Measurements from ENCODE around the gene S100A2.

DNA sequence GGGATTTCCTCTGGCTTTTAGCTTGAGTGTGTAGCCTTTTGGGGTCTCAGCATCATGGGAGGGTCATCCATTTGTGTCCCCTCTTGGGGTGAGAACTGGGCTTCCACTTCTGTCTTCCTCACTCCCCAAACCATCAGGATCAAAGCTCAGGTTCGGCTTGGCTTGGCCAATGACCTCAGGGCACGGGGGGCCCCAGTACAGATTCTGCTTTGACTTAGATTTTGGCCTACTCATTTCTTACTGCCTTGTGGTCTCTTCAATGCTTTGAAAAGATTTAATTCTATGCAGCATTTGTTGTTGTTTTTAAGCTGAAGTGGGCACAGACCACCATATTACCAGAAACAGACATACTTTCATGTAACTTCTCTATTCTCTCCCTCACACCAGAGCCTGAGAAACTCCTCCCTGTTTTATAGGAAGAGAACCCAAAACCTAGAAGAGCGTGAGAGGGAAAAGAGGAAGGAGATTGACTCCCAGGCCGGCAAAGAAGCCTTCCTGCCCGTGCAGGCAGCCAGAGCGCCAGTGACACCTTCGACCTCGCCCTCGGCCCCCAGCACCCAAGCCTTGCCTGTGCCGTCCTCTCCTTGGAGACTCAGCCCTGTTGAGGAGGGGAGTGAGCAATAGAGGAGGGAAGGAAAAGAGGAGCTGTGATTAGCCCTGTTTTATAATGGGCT, 14.7 kb downstream of the S100A2 start:
- TF ChIP-seq, protein P1, sequence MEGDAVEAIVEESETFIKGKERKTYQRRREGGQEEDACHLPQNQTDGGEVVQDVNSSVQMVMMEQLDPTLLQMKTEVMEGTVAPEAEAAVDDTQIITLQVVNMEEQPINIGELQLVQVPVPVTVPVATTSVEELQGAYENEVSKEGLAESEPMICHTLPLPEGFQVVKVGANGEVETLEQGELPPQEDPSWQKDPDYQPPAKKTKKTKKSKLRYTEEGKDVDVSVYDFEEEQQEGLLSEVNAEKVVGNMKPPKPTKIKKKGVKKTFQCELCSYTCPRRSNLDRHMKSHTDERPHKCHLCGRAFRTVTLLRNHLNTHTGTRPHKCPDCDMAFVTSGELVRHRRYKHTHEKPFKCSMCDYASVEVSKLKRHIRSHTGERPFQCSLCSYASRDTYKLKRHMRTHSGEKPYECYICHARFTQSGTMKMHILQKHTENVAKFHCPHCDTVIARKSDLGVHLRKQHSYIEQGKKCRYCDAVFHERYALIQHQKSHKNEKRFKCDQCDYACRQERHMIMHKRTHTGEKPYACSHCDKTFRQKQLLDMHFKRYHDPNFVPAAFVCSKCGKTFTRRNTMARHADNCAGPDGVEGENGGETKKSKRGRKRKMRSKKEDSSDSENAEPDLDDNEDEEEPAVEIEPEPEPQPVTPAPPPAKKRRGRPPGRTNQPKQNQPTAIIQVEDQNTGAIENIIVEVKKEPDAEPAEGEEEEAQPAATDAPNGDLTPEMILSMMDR (IDR thresholded peaks at IDR 0.05) = no peak
- no peak for TF ChIP-seq POLR2A (IDR thresholded peaks at IDR 0.05)
- TF ChIP-seq POLR2AphosphoS5 (IDR thresholded peaks at IDR 0.05) = no peak
- TF ChIP-seq EP300 (IDR thresholded peaks at IDR 0.05) = no peak
